SKM-1 treated with dmso at 0.1 percent for 144 hours (cell line): ENCODE results near the gene FAM124A.

ENCODE experiments used
- DNase-seq: peaks from one replicate; lab custom pipeline; 2025; ENCODE audit not compliant: unreplicated experiment; lab: John Stamatoyannopoulos, UW

The FAM124A gene

DNA sequence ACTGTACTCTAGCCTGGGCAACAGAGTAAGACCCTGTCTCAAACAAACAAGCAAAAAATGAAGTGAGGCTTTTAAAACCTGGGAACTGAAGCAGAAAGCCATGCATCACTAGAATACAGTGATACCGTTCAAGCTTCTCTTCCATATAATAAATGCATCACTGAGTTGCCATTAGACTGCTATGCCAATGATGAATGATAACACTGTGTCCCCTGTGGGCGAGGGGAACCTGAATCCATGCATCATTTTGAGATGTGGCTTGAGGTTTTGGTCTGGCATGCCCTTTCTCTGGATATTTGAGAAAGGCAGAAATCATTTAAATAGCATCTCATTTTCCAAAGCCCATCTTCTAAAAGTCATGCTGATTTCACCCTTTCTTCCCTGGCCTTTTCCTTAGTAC is 1.5 kb upstream of the FAM124A start:
- no peak for DNase-seq

GRCh38 chr13:51221108-51221507 is 1.1 kb upstream of the FAM124A start:
- DNase-seq: no peak

DNA sequence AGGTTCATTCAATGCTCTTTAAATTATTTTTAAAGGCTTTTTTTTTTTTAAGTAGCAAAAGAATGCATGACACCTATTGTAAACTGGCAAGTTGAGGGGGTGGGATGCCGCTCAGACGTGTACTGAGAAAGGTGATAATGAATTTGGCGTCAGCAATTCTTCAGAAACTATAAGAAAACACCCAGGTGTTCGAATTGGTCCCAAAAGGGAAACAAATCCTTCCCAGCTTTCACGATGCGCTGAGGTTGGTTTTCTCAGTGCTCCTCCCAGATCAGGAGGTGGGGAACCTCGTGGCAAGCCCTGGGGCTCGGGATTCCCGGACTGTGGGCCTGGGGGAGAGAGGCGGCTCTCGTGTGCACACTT is 543 bp upstream of the FAM124A start:
- DNase-seq: no peak

DNA sequence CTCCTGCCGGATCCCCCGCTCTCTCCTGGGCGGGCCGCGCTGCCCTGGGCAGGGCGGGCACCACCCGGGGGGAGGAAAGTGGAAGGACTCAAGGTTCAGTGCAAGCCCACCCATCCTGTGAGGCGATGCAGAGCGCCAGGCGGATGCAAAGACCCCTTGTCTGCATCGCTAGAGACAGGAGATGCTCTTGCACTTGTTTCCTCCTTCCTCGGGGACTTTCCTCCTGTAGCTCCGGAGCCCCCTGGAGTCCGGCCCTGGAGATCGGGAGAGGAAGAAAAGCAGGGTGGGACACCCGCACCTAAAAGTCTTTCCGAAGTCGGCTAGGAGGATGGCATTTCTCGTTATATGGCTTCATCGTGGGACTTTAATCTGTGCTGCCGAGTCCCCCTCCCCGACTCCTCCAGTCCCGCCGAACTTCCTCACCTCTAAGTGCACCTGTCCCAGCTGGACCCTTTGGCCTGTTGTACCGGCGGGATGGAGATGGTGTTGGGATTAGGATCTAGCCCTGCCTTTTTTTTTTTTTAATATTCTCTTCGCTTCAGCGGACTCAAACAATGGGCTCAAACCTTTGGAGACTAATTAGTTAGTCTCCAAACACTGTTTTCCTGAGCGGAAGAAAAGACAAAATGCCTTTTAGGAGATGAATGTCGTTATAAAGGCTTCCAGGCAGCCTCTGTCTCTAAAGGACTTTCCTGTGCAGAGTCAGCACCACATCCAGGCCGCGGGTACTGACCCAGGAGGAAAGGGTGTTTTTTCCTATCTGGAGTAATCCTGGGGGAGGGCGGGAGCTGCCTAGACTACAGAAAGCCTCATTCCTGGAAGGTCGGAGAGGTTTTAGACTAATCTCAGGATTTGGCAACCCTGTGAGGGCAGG is 725 bp downstream of the FAM124A start:
- DNase-seq: no peak

- no peak for DNase-seq
Measured at GRCh38 chr13:51223560-51224270, 1.5 kb downstream of the FAM124A start.

DNA sequence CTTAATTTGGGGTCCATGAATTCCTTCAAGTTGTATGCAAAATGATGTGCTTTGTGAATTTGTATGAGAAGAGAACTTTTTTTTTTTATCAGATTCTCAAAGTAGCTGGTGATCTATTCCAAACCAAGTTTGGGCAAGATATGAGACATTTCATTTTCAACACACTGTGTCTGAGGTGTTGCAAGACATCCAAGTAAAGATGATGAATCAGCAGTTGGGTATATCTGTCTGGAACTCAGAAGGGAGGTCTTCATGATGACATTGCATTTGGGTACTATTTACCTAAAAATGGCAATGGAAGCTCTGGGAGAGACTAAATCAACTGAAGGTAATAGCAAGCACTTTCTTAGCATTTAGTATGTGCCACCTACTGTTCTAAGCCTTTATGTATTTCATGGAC is 2.8 kb downstream of the FAM124A start:
- DNase-seq: peak; percentile 31

GRCh38 chr13:51227404-51227803 is 5.2 kb downstream of the FAM124A start:
- DNase-seq: no peak

DNA sequence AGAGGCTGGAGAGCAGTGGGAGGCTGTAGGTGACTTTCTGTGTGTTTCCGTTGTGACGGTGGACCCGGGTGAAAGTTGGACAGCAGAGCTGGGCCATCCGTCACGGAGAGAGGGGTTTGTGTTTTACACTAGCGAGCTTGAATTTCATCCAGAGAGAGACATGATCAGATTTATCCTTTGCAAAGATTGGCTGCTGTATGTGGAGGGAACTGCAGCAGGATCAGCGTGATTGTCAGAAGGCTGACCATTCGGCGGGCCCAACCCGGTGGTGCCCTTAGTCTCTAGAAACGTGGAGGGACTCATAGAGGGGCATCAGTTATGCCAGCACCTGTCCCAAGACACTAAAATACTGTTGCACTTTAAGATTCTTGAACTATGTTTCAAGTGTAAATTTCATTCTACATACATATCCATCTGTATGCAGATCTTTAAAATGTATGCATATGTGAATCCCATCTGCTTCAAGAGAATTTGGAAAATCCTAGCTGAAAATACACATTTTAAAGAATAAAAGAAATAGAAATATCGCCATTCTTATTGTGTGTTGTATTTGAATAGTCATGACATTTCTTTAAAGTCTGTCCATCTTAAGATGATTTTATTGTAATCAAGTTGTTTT is 7.0 kb downstream of the FAM124A start:
- no peak for DNase-seq

DNA sequence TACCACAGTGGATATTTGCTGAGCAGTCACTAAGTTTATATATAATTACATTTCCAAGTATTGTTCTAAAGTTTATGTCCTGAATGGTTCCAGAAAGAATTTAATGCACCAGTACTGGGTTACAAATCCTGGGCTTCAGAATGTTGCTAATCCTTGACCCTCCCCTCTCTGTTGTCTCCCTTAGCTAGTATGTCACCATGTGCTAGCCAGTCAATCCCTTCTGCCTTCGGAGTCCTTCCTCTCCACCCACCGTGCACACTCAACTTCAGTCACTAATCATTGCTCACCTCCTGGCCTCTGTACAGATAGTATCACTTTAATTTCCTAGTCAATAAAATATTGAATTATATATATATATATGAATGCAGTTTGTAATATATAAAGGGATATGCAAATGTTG is 7.5 kb downstream of the FAM124A start:
- DNase-seq: no peak

DNA sequence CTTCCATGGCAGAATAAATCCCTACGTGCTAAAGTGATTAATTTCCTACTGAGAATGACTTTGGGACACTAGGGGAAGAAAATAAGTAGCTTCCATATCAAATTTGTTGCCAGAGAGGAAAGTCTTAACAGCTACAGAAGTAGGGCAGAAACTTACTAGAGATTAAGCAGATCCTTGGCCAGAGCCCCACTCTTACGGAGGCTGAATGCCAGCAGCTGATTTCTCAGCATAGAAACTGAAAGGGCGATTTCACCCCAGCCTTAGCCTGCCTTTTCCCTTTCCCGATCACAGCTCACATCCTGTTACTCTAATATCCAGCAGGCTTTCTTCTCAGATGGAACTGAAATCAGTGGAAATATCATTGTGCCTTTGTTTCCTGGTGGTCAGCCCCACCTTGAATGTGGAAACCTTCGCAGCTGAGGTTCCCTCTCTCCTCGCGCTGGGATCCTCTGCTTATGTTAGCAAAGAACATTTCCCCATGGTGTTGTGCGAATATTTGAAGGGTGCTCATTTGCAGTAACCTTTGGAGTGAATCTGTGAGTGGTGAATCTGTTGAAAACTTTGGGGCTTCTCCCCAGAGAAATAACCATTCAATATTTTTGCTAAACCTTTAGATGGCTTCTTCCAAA is 8.4 kb downstream of the FAM124A start:
- no peak for DNase-seq

GRCh38 chr13:51231456-51231855 is 9.3 kb downstream of the FAM124A start:
- DNase-seq: no peak

- DNase-seq: no peak
Measured at GRCh38 chr13:51232328-51232727, 10.1 kb downstream of the FAM124A start.

DNA sequence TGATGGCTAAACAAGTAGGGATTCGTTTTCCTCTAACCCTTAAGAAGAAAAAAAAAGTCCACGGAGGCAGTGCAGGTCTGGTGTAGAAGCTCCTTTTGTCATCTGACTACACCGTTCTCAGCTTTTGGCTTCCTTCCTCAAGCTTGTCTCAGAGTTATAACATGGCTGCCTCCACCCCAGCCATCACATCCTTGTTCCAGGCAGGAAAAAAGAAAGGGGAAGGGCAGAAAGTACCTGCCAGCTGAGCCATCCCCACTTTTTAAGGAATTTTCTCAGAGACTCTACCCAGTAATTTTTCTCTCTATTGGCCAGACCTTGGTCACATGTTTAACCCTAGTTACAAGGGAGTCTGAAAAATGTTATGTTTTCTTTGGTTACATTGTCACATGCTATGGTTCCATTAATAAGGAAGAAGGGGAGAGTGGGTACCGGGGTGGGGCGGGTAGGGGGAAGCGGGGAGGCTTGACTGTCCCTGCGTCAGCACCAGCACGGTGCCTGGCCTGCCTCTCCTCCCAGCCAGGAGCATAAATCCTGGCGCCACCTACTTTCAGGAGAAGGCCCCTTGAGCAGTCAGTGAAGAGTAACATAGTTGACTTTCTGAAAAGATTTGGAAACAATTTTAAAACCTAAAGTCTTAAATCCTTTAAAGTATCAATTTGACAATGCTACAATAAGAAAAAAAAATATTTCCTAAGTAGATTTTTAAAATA is 11.1 kb downstream of the FAM124A start:
- no peak for DNase-seq

DNA sequence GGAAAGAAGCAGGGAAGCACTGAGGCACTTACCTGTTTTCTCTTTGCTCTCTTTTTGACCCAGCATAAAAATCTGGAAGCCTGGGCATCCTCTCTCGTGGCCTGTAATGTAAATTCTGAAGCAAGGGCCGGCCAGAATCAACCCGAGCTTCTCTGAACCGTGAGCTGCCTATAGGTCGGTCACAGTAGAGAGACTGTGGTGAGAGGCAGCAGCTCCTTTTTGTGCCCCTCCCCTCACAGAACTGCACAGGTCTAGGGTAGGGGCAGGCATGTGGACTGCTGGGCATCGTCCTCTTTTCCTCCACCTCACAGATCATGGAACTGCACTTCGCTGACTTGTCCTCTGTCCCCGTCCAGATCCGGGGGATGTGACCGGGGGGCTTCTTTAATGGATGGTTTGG is 12.5 kb downstream of the FAM124A start:
- no peak for DNase-seq

DNA sequence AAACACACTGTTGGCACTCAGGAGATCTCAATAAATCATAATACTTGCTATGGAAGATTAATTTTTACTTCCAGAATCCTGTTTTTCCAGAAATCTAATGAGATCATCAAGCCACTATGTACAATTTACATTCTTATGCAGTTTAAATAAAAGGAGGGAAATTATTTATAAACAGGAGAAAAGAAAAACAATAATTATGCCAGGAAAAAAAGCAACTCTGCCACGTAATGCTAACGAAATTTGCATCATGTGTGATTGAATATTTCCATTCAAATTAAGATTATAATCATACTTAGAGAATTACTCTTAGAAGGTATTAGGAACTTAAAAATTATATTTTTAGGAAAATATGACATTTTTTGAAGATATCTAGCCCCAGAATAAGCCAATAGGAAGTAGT is 13.0 kb downstream of the FAM124A start:
- DNase-seq: no peak

GRCh38 chr13:51235756-51236490 is 13.7 kb downstream of the FAM124A start:
- no peak for DNase-seq

DNA sequence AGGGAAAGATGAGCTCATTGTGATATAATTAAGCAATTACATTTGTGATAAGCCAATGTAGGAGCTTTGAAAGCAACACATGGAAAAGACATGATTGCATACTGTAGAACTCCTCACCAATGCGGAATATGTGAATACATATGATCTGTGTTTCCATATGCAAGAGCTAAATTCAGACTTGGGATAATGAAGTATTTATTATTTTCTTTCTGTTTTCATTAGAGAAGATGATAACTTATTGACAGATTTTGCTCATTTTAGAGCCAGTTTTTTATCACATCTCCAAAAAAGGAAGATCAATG is 14.2 kb downstream of the FAM124A start:
- no peak for DNase-seq

GRCh38 chr13:51237386-51237785 is 15.2 kb downstream of the FAM124A start:
- DNase-seq: no peak

DNA sequence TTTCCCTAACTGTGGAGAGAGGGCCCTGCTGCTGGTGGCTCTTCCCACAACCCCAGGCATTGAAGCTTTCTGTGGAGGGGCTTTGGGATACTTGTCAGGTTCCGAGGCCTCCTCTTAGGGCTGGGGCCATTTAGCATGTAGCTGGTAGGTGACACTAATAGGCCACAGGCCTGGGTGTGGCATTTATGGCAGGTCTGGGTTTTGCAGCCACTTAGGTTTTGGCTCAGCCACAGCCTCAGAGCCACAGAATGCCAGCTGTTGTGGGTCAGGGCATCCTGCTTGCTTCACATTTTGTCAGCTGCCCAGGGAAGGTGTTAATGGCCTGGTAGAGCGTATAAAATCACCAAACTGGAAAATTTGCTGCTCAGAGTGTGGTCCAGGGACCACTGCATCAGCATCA is 15.7 kb downstream of the FAM124A start:
- no peak for DNase-seq

DNA sequence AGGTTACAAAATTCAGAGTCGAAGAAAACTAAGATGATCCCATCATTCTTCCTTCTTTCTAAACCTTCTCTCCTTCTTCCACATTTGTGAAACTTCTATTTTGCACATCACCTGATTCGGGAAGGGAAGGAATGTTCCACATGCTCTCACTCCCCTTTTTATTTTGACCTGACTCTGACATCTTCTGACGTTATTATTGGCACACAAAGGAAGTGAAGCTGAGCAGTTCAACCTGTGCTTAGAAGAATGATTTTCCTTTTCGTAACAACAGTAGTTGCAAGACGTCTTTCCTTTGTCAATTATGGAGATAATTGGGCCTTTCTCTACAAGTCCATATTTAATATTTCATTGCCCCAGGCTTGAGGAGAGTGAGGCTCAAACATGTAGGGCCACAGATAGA is 18.0 kb downstream of the FAM124A start:
- no peak for DNase-seq

- no peak for DNase-seq
Measured at GRCh38 chr13:51240958-51241357, 18.8 kb downstream of the FAM124A start.
